H1 (cell line): ENCODE measurements around the gene EXOC6. TPM values are rescaled to one million over a fixed set of nuclear protein-coding genes. Genes with fewer than 3 reads are reported as not detected.

Source experiments
- CTCF ChIA-PET: fragments of 300-600 bp; sonication (Branson Sonifier 250); formaldehyde crosslinking; loops from one replicate; lab custom pipeline; 2021; ENCODE audit not compliant: partially characterized antibody; lab: Charles Lee
- POLR2A ChIA-PET: fragments of 300-600 bp; sonication (Branson Sonifier 250); formaldehyde crosslinking; loops from one replicate; lab custom pipeline; 2021; ENCODE audit warnings: inconsistent platforms; ENCODE audit not compliant: partially characterized antibody; lab: Charles Lee
- DNase-seq, 2 experiments: peaks; one replicate each; pipeline versions ENCODE4 v3.0.0 to v3.0.0-alpha.2; 2010 to 2022; ENCODE audit warnings: low spot score in 2 of 2, low read depth in 1 of 2, mixed read lengths in 1 of 2
- FAIRE-seq: peaks from 2 replicates; lab custom pipeline; 2011; peaks lifted over from hg19 to GRCh38; lab: Jason Lieb, UNC
- H2AFZ ChIP-seq: 2 replicates; pipeline ENCODE4 v1.8.1; 2012; ENCODE audit warnings: low read length, inconsistent platforms
- H2AK5ac ChIP-seq: 2 replicates; pipeline ENCODE4 v1.6.1; 2013; ENCODE audit warnings: low read depth, low read length
- H2BK120ac ChIP-seq: replicated peaks from 2 replicates; pipeline ENCODE3; 2013; ENCODE audit warnings: low read depth, low read length, inconsistent platforms
- H2BK12ac ChIP-seq: 2 replicates; pipeline ENCODE4 v1.6.1; 2013; ENCODE audit warnings: low read depth, low read length
- H2BK15ac ChIP-seq: 2 replicates; pipeline ENCODE4 v1.6.1; 2013; ENCODE audit warnings: low read length
- H2BK20ac ChIP-seq: 2 replicates; pipeline ENCODE4 v1.6.1; 2013; ENCODE audit warnings: low read length
- H2BK5ac ChIP-seq: 2 replicates; pipeline ENCODE4 v1.6.1; 2013; ENCODE audit warnings: low read depth, low read length
- H3K14ac ChIP-seq: 2 replicates; pipeline ENCODE4 v1.6.1; 2013; ENCODE audit warnings: inconsistent platforms; ENCODE audit not compliant: insufficient read length
- H3K18ac ChIP-seq: 2 replicates; pipeline ENCODE4 v1.6.1; 2013; ENCODE audit warnings: low read length; ENCODE audit errors: extremely low read depth
- H3K23ac ChIP-seq: 2 replicates; pipeline ENCODE4 v1.6.1; 2013; ENCODE audit warnings: inconsistent platforms; ENCODE audit not compliant: insufficient read length
- H3K23me2 ChIP-seq: 2 replicates; pipeline ENCODE4 v1.6.1; 2013; ENCODE audit warnings: low read depth, low read length
- H3K27ac ChIP-seq: 2 replicates; pipeline ENCODE4 v1.6.1; 2011; ENCODE audit warnings: low read depth, low read length, inconsistent platforms
- H3K27me3 ChIP-seq, 4 experiments: replicated peaks in 1 of 4; 1 replicate in 1 of 4; 2 replicates in 3 of 4; pipeline versions ENCODE4 v1.6.1 to v1.8.1; 2011 to 2013; ENCODE audit warnings: low read length in 3 of 4, mild to moderate bottlenecking in 3 of 4, inconsistent platforms in 2 of 4, mixed read lengths in 2 of 4, moderate library complexity in 1 of 4; ENCODE audit not compliant: control insufficient read depth in 3 of 4, insufficient read depth in 3 of 4; ENCODE audit errors: extremely low read depth in 1 of 4
- H3K36me3 ChIP-seq, 4 experiments: 2 replicates each; pipeline versions ENCODE4 v1.6.1 to v1.8.1; 2011 to 2013; ENCODE audit warnings: mild to moderate bottlenecking in 4 of 4, low read length in 3 of 4, moderate library complexity in 2 of 4, control low read depth in 1 of 4, inconsistent platforms in 1 of 4; ENCODE audit not compliant: insufficient read depth in 4 of 4, control insufficient read depth in 2 of 4
- H3K4ac ChIP-seq: replicated peaks from 2 replicates; pipeline ENCODE3; 2013; ENCODE audit warnings: low read length, low read depth, mixed read lengths, inconsistent platforms; ENCODE audit not compliant: insufficient read length
- H3K4me1 ChIP-seq, 4 experiments: replicated peaks in 1 of 4; 1 replicate in 1 of 4; 2 replicates in 3 of 4; pipeline versions ENCODE4 v1.6.1 to v1.8.1; 2011 to 2013; ENCODE audit warnings: low read length in 3 of 4, inconsistent platforms in 2 of 4, mixed read lengths in 1 of 4; ENCODE audit not compliant: insufficient read depth in 4 of 4, control insufficient read depth in 3 of 4
- H3K4me2 ChIP-seq, 2 experiments: 2 replicates each; pipeline versions ENCODE4 v1.6.1 to v1.8.1; 2011 to 2013; ENCODE audit warnings: low read depth in 2 of 2, low read length in 2 of 2, control low read depth in 1 of 2, inconsistent platforms in 1 of 2, mild to moderate bottlenecking in 1 of 2; ENCODE audit not compliant: insufficient read depth in 1 of 2
- H3K4me3 ChIP-seq, 4 experiments: fragments of 200-600, 300-600 bp in 1 of 4; sonication (generic), shearing (Covaris generic), sonication (Bioruptor Twin) in 1 of 4; 2 replicates each; pipeline versions ENCODE4 v1.5.1 to v1.8.1; 2011 to 2016; ENCODE audit warnings: low read length in 4 of 4, low read depth in 3 of 4, control low read depth in 2 of 4, inconsistent platforms in 2 of 4, mild to moderate bottlenecking in 2 of 4, mixed read lengths in 1 of 4, moderate library complexity in 1 of 4; ENCODE audit not compliant: insufficient read depth in 2 of 4; ENCODE audit errors: extremely low read depth in 1 of 4
- H3K56ac ChIP-seq: replicated peaks from 2 replicates; pipeline ENCODE3; 2013; ENCODE audit warnings: low read depth, mild to moderate bottlenecking, mixed read lengths, low read length, inconsistent platforms; ENCODE audit not compliant: insufficient read length
- H3K79me1 ChIP-seq: 2 replicates; pipeline ENCODE4 v1.6.1; 2013; ENCODE audit warnings: low read depth, low read length, control low read depth
- H3K79me2 ChIP-seq, 2 experiments: 2 replicates each; pipeline versions ENCODE4 v1.6.1 to v1.8.1; 2012 to 2013; ENCODE audit warnings: low read length in 2 of 2, mild to moderate bottlenecking in 2 of 2, inconsistent platforms in 1 of 2; ENCODE audit not compliant: insufficient read depth in 2 of 2, control insufficient read depth in 1 of 2
- H3K9ac ChIP-seq, 4 experiments: replicated peaks in 1 of 4; 1 replicate in 1 of 4; 2 replicates in 3 of 4; pipeline versions ENCODE4 v1.6.1 to v1.8.1; 2011 to 2013; ENCODE audit warnings: low read depth in 3 of 4, low read length in 3 of 4, control low read depth in 2 of 4, mild to moderate bottlenecking in 2 of 4, moderate library complexity in 2 of 4, inconsistent platforms in 1 of 4; ENCODE audit errors: extremely low read depth in 1 of 4
- H3K9me3 ChIP-seq, 2 experiments: 2 replicates each; pipeline versions ENCODE4 v1.6.1 to v1.8.1; 2012 to 2013; ENCODE audit warnings: mild to moderate bottlenecking in 2 of 2, moderate library complexity in 2 of 2, control low read depth in 1 of 2, inconsistent platforms in 1 of 2, low read depth in 1 of 2, low read length in 1 of 2, mixed read lengths in 1 of 2; ENCODE audit not compliant: insufficient read depth in 2 of 2
- H4K20me1 ChIP-seq, 2 experiments: replicated peaks in 1 of 2; 2 replicates each; pipeline versions ENCODE3 to v1.8.1; 2011 to 2013; ENCODE audit warnings: inconsistent platforms in 2 of 2, low read length in 2 of 2, mild to moderate bottlenecking in 1 of 2; ENCODE audit not compliant: insufficient read depth in 2 of 2, control insufficient read depth in 1 of 2
- H4K5ac ChIP-seq: 2 replicates; pipeline ENCODE4 v1.6.1; 2013; ENCODE audit warnings: low read length, low read depth, mixed read lengths, inconsistent platforms; ENCODE audit not compliant: insufficient read length
- H4K8ac ChIP-seq: 2 replicates; pipeline ENCODE4 v1.8.0; 2013; ENCODE audit warnings: mild to moderate bottlenecking, moderate library complexity, low read length, inconsistent platforms; ENCODE audit not compliant: insufficient read depth; ENCODE audit errors: extremely low read depth
- H4K91ac ChIP-seq: replicated peaks from 2 replicates; pipeline ENCODE3; 2013; ENCODE audit warnings: low read length, mixed read lengths, inconsistent platforms; ENCODE audit not compliant: insufficient read length
- PHF8 ChIP-seq: fragments of 200-600 bp; sonication (generic); conservative IDR thresholded peaks from 2 replicates; pipeline ENCODE4 v1.7.1; 2012; ENCODE audit warnings: low read depth, mild to moderate bottlenecking, inconsistent platforms, low read length, moderate library complexity
- POLR2A ChIP-seq, 2 experiments: IDR thresholded peaks; 1 replicate in 1 of 2; 2 replicates in 1 of 2; pipeline ENCODE4 v1.6.1; 2011; ENCODE audit warnings: low read depth in 2 of 2, low read length in 2 of 2, mild to moderate bottlenecking in 2 of 2; ENCODE audit errors: control extremely low read depth in 1 of 2
- POU5F1 ChIP-seq: IDR thresholded peaks from 2 replicates; pipeline ENCODE4 v1.6.1; 2011; ENCODE audit warnings: low read depth, mild to moderate bottlenecking, low read length, moderate library complexity
- RNF2 ChIP-seq: fragments of 200-900, 300-1000 bp; sonication (generic); IDR thresholded peaks from 2 replicates; pipeline ENCODE4 v1.7.1; 2016; ENCODE audit warnings: borderline replicate concordance, low read depth, mild to moderate bottlenecking, antibody characterized with exemption, low read length; ENCODE audit not compliant: poor library complexity, severe bottlenecking; ENCODE audit errors: missing control alignments
- WGBS, 2 experiments: shearing (Covaris generic) in 1 of 2; methylation state at CpG; one replicate each; pipeline versions ENCODE4 v1.1.6 to v1.1.7; 2013 to 2015; ENCODE audit warnings: low lambda C conversion rate in 2 of 2, mixed read lengths in 2 of 2, inconsistent platforms in 1 of 2, low coverage in 1 of 2, missing lambda C conversion rate in 1 of 2; ENCODE audit not compliant: insufficient replicate concordance in 2 of 2, insufficient coverage in 1 of 2, insufficient read length in 1 of 2; ENCODE audit errors: extremely low coverage in 1 of 2, missing lambda C conversion rate in 1 of 2; 5-methylcytosine and 5-hydroxymethylcytosine counted together
- polyA plus RNA-seq, 7 experiments: library from polyadenylated mRNA; depleted of rRNA in 3 of 7; stranded (reverse) in 5 of 7; unstranded in 2 of 7; fragments of >200 nt in 5 of 7; fragments of 200-250 nt in 2 of 7; gene quantifications; 1 replicate in 5 of 7; 2 replicates in 1 of 7; 4 replicates in 1 of 7; pipeline versions ENCODE4 v1.2.1 to v1.2.3, GENCODE V29; 2011 to 2013; ENCODE audit warnings: missing spikeins in 2 of 7, mixed read lengths in 2 of 7
- total RNA-seq: library from RNA; stranded (reverse); fragmentation: NEBNext Ultra II Directional; extraction: Animal tissue kit (Norgen Biotek cat#: 25700); gene quantifications from 2 replicates; pipeline ENCODE4 v1.2.1, GENCODE V29; 2021
- TF ChIP-seq, protein P1 (sequence below): IDR thresholded peaks from 2 replicates; pipeline ENCODE4 v1.6.1; 2012; ENCODE audit warnings: low read length, inconsistent platforms

EXOC6 gene
- total and polyA plus RNA-seq, 2 of the 8 experiments (the other 6 are each of a cell fraction or from before 2014, with no cell fraction given), result 1.7 to 4.5 TPM

DNA sequence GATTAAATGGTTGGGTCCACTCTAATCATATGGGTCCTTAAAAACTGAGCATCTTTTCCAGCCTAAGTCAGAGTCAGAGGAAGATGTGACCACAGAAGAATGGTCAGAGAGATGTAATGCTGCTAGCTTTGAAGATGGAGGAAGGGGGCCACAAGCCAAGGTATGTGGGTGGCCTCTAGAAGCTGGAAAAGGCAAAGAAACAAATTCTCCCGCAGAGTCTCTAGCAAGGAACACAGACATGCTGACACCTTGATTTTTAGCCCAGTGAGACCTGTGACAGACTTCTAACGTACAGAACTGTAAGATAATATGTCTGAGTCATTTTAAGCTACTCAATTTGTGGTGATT, 1.5 kb upstream of the EXOC6 start:
- no peak overlapping the region for H2BK12ac ChIP-seq
- DNase-seq (no peak), FAIRE-seq (no peak)
- H3K79me2 ChIP-seq, result no peaks in the 10 kb centered on the region
- peaks cover 8% of the 10 kb centered on the region; the same call in 1 of the 2 replicates for H3K23me2 ChIP-seq
- POLR2A ChIA-PET, result interaction anchor here (0.6 kb wide), 1 partner anchor 32 kb away, joined by 4 read pairs; no protein-coding TSS in a partner anchor
- peaks cover 3 to 28% (median 14%) of the 10 kb centered on the region in 4 experiments for H3K27me3 ChIP-seq
- no peak overlapping the region for H4K5ac ChIP-seq
- H2BK5ac ChIP-seq, result no peak overlapping the region
- H3K27ac ChIP-seq, result no peak overlapping the region
- H4K8ac ChIP-seq, result no peak overlapping the region
- WGBS, 2 experiments, result 88% methylated on average over 2 of the region's 2 CpGs; no CpG with 5 or more reads in 1 of the 2 experiments
- peaks cover 0 to 2% (median 0%) of the 10 kb centered on the region in 4 experiments; a peak in 2 of 7 replicates for H3K4me1 ChIP-seq
- H3K4me3 ChIP-seq, result no peak overlapping the region
- H3K36me3 ChIP-seq, result no peaks in the 10 kb centered on the region
- no peak overlapping the region for H2BK20ac ChIP-seq
- H2AK5ac ChIP-seq, result no peak overlapping the region
- no peak overlapping the region for H2BK15ac ChIP-seq
- H3K18ac ChIP-seq, result no peak overlapping the region
- no peaks in the 10 kb centered on the region for H3K79me1 ChIP-seq
- CTCF ChIA-PET, result interaction anchor here (0.6 to 9.2 kb wide), 4 partner anchors 11 to 68 kb away, joined by 3 to 86 read pairs (median 6); no protein-coding TSS in a partner anchor
- no peaks in the 10 kb centered on the region; a peak in 1 of 4 replicates for H3K9me3 ChIP-seq
- H3K4me2 ChIP-seq, result no peak overlapping the region
- peaks cover 0 to 3% of the 10 kb centered on the region in 2 experiments for H4K20me1 ChIP-seq
- no peak overlapping the region for H3K9ac ChIP-seq
- H3K4ac ChIP-seq, result no peak overlapping the region
- H3K56ac ChIP-seq, result no peak overlapping the region
- H3K14ac ChIP-seq, result no peak overlapping the region
- H4K91ac ChIP-seq, result no peak overlapping the region
- no peak overlapping the region for H3K23ac ChIP-seq
- H2AFZ ChIP-seq, result no peak overlapping the region
- H2BK120ac ChIP-seq, result no peak overlapping the region
- TF ChIP-seq RNF2 (no peak), PHF8 (no peak), POU5F1 (no peak), POLR2A (IDR thresholded peaks at IDR 0.05; ENCODE audit: control extremely low read depth in 1 of 2, low read depth in 2 of 2, low read length in 2 of 2) (no peak)
- TF ChIP-seq, protein P1, sequence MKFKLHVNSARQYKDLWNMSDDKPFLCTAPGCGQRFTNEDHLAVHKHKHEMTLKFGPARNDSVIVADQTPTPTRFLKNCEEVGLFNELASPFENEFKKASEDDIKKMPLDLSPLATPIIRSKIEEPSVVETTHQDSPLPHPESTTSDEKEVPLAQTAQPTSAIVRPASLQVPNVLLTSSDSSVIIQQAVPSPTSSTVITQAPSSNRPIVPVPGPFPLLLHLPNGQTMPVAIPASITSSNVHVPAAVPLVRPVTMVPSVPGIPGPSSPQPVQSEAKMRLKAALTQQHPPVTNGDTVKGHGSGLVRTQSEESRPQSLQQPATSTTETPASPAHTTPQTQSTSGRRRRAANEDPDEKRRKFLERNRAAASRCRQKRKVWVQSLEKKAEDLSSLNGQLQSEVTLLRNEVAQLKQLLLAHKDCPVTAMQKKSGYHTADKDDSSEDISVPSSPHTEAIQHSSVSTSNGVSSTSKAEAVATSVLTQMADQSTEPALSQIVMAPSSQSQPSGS, result no peak
